GM03348 (cell line): ENCODE results near the gene CYLD.

ENCODE experiments used
- DNase-seq: peaks from one replicate; pipeline ENCODE4 v3.0.0; 2012; ENCODE audit warnings: low spot score

CYLD gene

DNA sequence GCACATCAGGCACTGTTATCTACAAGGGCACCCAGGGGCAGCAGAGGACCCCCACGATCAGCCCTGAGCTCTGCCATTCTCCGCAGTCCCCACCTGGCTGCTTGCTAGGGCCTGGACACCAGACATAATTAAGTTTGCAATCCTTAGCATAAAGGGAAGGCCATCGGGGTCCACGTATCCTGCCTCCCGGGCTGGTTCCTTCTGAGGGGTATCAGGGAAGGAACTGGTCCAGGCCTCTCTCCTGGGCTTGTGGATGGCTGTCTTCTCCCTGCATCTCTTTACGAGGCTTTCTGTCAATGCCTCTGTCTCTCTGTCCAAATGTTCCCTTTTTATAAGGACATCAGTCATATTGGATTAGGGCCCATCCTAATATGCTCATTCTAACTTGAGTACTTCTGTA lies 77.8 kb downstream of the CYLD start:
- DNase-seq: no peak

GRCh38 chr16:50820225-50820624 lies 78.3 kb downstream of the CYLD start:
- DNase-seq: no peak

DNA sequence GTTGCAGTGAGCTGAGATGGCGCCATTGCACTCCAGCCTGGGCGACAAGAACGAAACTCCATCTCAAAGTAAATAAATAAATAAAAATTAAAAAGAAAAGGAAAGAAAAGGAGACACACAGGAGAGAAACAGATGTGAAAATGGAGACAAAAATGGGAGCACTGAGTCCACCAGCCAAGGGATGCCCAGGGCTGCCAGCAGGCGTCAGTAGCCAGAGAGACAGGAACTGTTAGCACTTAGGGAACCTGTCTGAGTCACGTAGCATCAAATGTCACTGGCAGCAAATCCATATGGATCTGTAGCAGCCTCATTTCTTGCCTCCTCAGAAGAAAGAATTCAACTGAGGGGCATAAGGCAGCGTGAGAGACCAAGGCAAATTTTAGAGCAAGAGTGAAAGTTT lies 79.7 kb downstream of the CYLD start:
- no peak for DNase-seq

DNA sequence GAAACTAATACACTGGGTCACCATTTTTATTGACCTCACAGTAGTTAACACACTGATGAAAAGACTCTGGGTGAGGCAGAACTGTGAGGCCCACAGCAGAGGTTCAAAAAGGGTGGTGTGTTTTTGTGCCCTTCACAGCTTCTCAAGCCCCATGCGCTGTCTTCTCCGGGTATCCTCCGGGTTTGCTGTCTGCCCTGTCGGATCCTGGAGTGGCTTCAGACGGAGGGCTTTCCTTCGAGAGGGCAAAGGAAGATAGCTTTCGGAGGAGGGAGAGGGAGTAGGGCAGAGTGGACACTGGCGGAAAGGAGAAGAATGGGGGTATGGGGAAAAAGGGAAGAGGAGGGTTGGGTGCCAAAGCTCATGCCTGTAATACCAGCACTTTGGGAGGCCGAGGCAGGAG lies 80.8 kb downstream of the CYLD start:
- DNase-seq: no peak

GRCh38 chr16:50826797-50827316 lies 85.0 kb downstream of the CYLD start:
- DNase-seq: no peak

- no peak for DNase-seq
Observed at GRCh38 chr16:50828164-50828702, 86.3 kb downstream of the CYLD start.

DNA sequence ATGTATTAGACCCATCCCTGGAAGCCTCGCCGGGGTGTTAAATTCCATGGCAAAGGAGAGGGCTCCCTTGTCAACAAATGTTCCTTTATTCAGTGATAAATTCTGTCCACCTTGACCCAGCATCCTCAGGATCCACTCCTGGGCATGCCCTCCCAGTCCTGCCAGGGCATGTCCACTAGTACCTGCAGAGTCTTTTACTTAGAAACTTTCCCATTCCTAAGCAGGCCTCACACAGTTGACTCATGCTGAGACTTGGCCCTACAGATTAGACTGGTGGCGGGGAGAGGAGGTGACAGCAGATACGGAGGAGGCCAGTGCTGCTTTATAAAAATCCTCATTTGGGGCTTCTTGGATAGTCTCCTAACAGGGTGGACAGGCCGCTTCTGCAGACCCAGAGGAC lies 88.8 kb downstream of the CYLD start:
- DNase-seq: no peak

- no peak for DNase-seq
Observed at GRCh38 chr16:50831751-50832150, 89.9 kb downstream of the CYLD start.

- DNase-seq: no peak
Observed at GRCh38 chr16:50833929-50834328, 92.0 kb downstream of the CYLD start.

DNA sequence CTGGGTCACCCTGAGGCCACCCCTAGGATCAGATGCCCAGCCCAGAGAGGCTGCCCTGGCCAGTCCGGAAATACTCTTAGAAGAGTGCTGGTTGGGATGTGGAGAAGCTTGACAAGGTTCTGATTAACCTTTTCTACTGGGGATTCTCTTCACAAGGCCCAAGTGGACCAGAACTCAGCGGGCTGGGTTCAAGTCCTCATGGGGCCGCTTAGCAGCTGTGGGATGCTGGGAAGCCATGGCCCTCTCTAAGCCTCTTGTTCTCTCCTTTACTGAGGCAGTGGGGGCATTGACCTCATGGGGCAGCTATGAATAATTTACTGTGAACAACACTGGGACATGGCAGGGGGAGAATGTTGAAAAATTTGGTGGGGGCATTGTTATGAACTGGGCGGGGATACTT lies 92.8 kb downstream of the CYLD start:
- DNase-seq: no peak

DNA sequence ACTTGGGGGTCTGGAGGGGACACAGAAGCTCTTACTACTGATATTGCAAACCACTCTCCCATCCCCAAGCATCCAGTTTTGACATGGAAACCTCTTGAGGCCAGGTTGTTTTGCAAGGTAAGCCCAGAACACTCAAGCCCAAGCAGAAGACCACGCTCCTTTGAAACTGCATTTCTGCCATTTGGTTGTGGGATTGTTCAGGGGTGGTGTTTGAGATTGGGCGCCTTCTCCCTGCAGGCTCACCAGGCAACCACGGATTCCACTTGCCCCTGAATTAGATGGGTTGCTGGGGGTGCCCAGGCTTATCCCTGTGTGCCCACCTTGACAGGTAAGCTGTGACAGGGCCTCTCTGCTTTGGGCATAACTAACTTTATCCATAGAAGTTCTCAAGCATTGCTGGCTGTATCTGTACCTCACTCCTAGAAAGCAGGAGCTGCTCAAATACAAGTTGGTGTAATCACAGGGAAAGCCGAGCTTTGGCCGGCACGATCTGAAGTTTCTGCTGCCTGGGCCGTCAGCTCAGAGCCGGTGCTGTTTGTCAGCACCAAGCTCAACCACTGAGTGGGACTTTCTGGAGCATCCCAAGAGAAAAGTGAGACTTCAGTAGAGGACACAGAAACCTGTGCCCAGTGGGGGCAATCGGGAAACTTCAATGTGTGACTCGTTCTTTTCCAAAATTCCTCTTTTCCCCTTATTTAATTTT lies 93.6 kb downstream of the CYLD start:
- DNase-seq: no peak

- no peak for DNase-seq
Observed at GRCh38 chr16:50836121-50836621, 94.3 kb downstream of the CYLD start.

- DNase-seq: no peak
Observed at GRCh38 chr16:50837324-50837723, 95.4 kb downstream of the CYLD start.

GRCh38 chr16:50838165-50838564 lies 96.3 kb downstream of the CYLD start:
- no peak for DNase-seq

DNA sequence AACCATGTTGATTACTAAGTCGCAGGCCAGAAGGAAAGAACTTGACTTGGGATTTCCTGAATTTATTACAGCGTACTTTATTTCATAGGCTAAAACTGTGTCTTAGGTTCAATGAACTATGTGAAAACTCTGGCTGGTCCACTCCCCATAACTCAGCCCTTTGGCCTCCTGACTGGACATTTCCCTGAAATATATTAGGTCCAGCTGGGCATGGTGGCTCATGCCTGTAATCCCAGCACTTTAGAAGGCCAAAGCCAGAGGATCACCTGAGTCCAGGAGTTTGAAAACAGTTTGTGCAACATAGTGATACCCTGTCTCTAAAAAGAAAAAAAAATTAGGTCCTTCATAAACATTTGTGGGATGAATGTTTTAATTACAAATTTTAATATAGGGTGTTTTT lies 97.0 kb downstream of the CYLD start:
- no peak for DNase-seq

GRCh38 chr16:50839356-50839755 lies 97.5 kb downstream of the CYLD start:
- DNase-seq: no peak

GRCh38 chr16:50839920-50840729 lies 98.2 kb downstream of the CYLD start:
- DNase-seq: no peak

DNA sequence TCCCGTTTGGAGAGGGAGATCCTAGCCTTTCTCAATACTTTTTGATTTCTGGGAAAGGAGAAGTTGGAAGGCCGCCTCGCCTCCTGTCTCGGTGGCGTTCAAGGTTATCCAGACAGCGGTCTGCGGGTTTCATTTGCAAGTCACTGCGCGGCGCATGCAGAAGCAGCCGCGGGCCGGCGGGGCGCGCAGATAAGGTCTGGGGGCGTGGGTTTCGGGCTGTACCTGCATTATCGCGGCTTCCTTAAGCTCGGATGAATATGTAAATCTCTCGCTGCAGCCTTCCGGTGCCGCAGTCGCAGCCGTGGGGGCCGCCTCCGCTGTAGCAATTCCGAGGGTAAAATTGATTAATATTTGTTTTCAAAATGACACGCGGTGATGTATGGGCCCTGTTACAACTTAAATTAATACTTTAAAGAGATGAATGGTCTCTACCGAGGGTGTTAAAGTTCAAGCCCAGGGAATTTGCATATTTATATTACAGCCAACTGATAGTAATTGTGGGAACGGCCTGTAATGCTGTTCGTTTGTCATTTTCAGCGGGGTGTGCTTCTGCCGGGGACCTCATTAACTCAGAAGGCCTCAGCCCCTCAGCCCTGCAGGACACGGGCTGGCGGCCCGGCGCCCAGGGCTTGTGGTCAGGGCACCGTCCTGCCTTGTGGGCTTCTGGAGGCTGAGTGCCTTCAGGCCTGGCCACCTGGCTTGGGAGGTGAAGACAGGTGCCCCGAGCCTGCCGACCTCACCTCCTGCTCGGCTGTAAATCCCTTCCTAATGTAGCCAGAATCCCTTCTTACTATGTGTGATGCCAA lies 99.4 kb downstream of the CYLD start:
- DNase-seq: no peak

GRCh38 chr16:50842013-50842505 lies 100.2 kb downstream of the CYLD start:
- DNase-seq: no peak

- no peak for DNase-seq
Observed at GRCh38 chr16:50842589-50842988, 100.7 kb downstream of the CYLD start.

DNA sequence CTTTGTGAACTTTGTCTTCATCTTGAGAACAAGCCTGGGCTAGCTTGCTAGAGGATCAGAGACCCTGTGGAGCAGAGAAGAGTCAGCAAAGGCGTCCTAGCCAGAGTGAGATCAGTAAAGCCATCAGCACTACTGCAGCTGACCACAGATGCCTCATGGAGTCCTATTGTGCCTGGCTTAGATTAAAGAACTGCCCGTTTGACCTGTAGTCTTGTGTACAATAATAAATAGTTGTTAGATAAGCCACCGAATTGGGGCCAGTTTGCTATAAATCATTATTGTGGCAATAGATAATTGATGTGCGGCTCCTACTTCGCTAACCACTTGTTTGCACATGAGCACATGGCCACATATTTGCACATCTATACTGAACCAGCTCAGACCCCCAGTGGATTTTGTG lies 103.0 kb downstream of the CYLD start:
- DNase-seq: no peak

- no peak for DNase-seq
Observed at GRCh38 chr16:50845296-50845695, 103.4 kb downstream of the CYLD start.
